H9 (cell line): Measurements from ENCODE around the gene KAZN. TPM values are rescaled to one million over a fixed set of nuclear protein-coding genes. Genes with fewer than 3 reads are reported as not detected.

ENCODE experiments used
- DNase-seq: peaks from one replicate; pipeline ENCODE4 v3.0.0-alpha.2; 2017
- H2AFZ ChIP-seq: one replicate; pipeline ENCODE4 v1.6.1; 2013; ENCODE audit warnings: mild to moderate bottlenecking, low read length, control low read depth, moderate library complexity
- H2AK5ac ChIP-seq: 2 replicates; pipeline ENCODE4 v1.6.1; 2013; ENCODE audit warnings: low read length, control low read depth, mixed read lengths; ENCODE audit not compliant: insufficient read length
- H2BK120ac ChIP-seq: one replicate; pipeline ENCODE4 v1.6.1; 2013; ENCODE audit warnings: low read depth, mild to moderate bottlenecking, low read length, control low read depth, inconsistent platforms; ENCODE audit not compliant: poor library complexity, severe bottlenecking
- H2BK12ac ChIP-seq: 2 replicates; pipeline ENCODE4 v1.6.1; 2013; ENCODE audit warnings: low read length, control low read depth, mixed read lengths, low read depth; ENCODE audit not compliant: insufficient read length
- H2BK15ac ChIP-seq: 2 replicates; pipeline ENCODE4 v1.6.1; 2013; ENCODE audit warnings: low read depth, low read length, control low read depth
- H2BK20ac ChIP-seq: one replicate; pipeline ENCODE4 v1.6.1; 2013; ENCODE audit warnings: low read depth, mild to moderate bottlenecking, low read length, control low read depth, inconsistent platforms; ENCODE audit not compliant: poor library complexity, severe bottlenecking
- H2BK5ac ChIP-seq: 2 replicates; pipeline ENCODE4 v1.6.1; 2013; ENCODE audit warnings: low read length, control low read depth, mixed read lengths; ENCODE audit not compliant: insufficient read length
- H3K14ac ChIP-seq: 2 replicates; pipeline ENCODE4 v1.6.1; 2013; ENCODE audit warnings: low read length, control low read depth; ENCODE audit not compliant: insufficient read depth
- H3K18ac ChIP-seq: 2 replicates; pipeline ENCODE4 v1.6.1; 2013; ENCODE audit warnings: low read depth, mild to moderate bottlenecking, mixed read lengths, low read length, control low read depth; ENCODE audit not compliant: insufficient read length
- H3K23ac ChIP-seq: 2 replicates; pipeline ENCODE4 v1.6.1; 2013; ENCODE audit warnings: low read length, control low read depth, mixed read lengths, low read depth; ENCODE audit not compliant: insufficient read length
- H3K23me2 ChIP-seq: 2 replicates; pipeline ENCODE4 v1.6.1; 2013; ENCODE audit warnings: low read depth, mild to moderate bottlenecking, mixed read lengths, low read length, control low read depth; ENCODE audit not compliant: insufficient read length, poor library complexity, severe bottlenecking
- H3K27ac ChIP-seq: 2 replicates; pipeline ENCODE4 v1.5.1; 2013; ENCODE audit warnings: low read length, control low read depth, mixed read lengths, low read depth; ENCODE audit not compliant: insufficient read length
- H3K27me3 ChIP-seq: 2 replicates; pipeline ENCODE4 v1.6.1; 2013; ENCODE audit warnings: low read length, control low read depth, inconsistent platforms; ENCODE audit not compliant: insufficient read depth
- H3K4ac ChIP-seq: 2 replicates; pipeline ENCODE4 v1.6.1; 2013; ENCODE audit warnings: low read depth, mild to moderate bottlenecking, control low read depth, inconsistent platforms, low read length, moderate library complexity
- H3K4me1 ChIP-seq: 2 replicates; pipeline ENCODE4 v1.6.1; 2013; ENCODE audit warnings: low read length, control low read depth, inconsistent platforms; ENCODE audit not compliant: insufficient read depth
- H3K4me2 ChIP-seq: 2 replicates; pipeline ENCODE4 v1.6.1; 2013; ENCODE audit warnings: low read length, control low read depth, mixed read lengths; ENCODE audit not compliant: insufficient read length, insufficient read depth
- H3K56ac ChIP-seq: 2 replicates; pipeline ENCODE4 v1.6.1; 2013; ENCODE audit warnings: low read depth, mild to moderate bottlenecking, mixed read lengths, low read length, control low read depth; ENCODE audit not compliant: insufficient read length
- H3K79me1 ChIP-seq: 2 replicates; pipeline ENCODE4 v1.6.1; 2013; ENCODE audit warnings: low read depth, mild to moderate bottlenecking, moderate library complexity, low read length, control low read depth, inconsistent platforms; ENCODE audit not compliant: insufficient read depth, poor library complexity, severe bottlenecking
- H3K79me2 ChIP-seq: 2 replicates; pipeline ENCODE4 v1.6.1; 2013; ENCODE audit warnings: low read length, control low read depth, inconsistent platforms; ENCODE audit not compliant: insufficient read depth
- H3K9ac ChIP-seq: 2 replicates; pipeline ENCODE4 v1.6.1; 2013; ENCODE audit warnings: low read length, control low read depth, mixed read lengths; ENCODE audit not compliant: insufficient read length; ENCODE audit errors: extremely low read depth
- H3K9me3 ChIP-seq: one replicate; pipeline ENCODE4 v1.6.1; 2013; ENCODE audit warnings: low read depth, low read length, inconsistent platforms; ENCODE audit not compliant: control insufficient read depth
- H3T11ph ChIP-seq: one replicate; pipeline ENCODE4 v1.6.1; 2013; ENCODE audit warnings: mild to moderate bottlenecking, low read length, control low read depth, inconsistent platforms
- H4K20me1 ChIP-seq: one replicate; pipeline ENCODE4 v1.6.1; 2013; ENCODE audit not compliant: control insufficient read depth, insufficient read length, insufficient read depth
- H4K5ac ChIP-seq: 2 replicates; pipeline ENCODE4 v1.6.1; 2013; ENCODE audit warnings: low read depth, mild to moderate bottlenecking, mixed read lengths, low read length, control low read depth; ENCODE audit not compliant: insufficient read length
- H4K8ac ChIP-seq: replicated peaks from 2 replicates; pipeline ENCODE4 v1.6.1; 2013; ENCODE audit warnings: low read length, control low read depth, mixed read lengths, low read depth; ENCODE audit not compliant: insufficient read length
- H4K91ac ChIP-seq: 2 replicates; pipeline ENCODE4 v1.6.1; 2013; ENCODE audit warnings: low read depth, mild to moderate bottlenecking, moderate library complexity, mixed read lengths, low read length, control low read depth; ENCODE audit not compliant: insufficient read length
- H3K27ac Mint-ChIP-seq, 3 experiments: 2 replicates in 2 of 3; 3 replicates in 1 of 3; pipeline ENCODE4 v1.8.0; 2020 to 2021; ENCODE audit warnings: mixed read lengths in 3 of 3, mild to moderate bottlenecking in 1 of 3, moderate library complexity in 1 of 3
- H3K27me3 Mint-ChIP-seq: 2 replicates; pipeline ENCODE4 v1.8.0; 2021; ENCODE audit warnings: low read depth, mild to moderate bottlenecking, moderate library complexity, mixed read lengths
- H3K36me3 Mint-ChIP-seq, 3 experiments: 2 replicates in 2 of 3; 3 replicates in 1 of 3; pipeline ENCODE4 v1.8.0; 2020 to 2021; ENCODE audit warnings: low read depth in 3 of 3, mixed read lengths in 3 of 3; ENCODE audit not compliant: insufficient read depth in 1 of 3
- H3K4me1 Mint-ChIP-seq, 2 experiments: 2 replicates each; pipeline ENCODE4 v1.8.0; 2020; ENCODE audit warnings: mixed read lengths in 2 of 2
- H3K4me3 Mint-ChIP-seq, 2 experiments: 2 replicates in 1 of 2; 3 replicates in 1 of 2; pipeline ENCODE4 v1.8.0; 2020 to 2021; ENCODE audit warnings: mild to moderate bottlenecking in 2 of 2, mixed read lengths in 2 of 2, moderate library complexity in 1 of 2
- H3K9me3 Mint-ChIP-seq, 2 experiments: 2 replicates in 1 of 2; 3 replicates in 1 of 2; pipeline ENCODE4 v1.8.0; 2020; ENCODE audit warnings: mild to moderate bottlenecking in 2 of 2, mixed read lengths in 2 of 2, moderate library complexity in 1 of 2
- WGBS: extraction: QIAGEN DNeasy Blood & Tissue Kit; methylation state at CpG from one replicate; pipeline ENCODE4 v1.1.7; 2013; ENCODE audit warnings: missing lambda C conversion rate, low lambda C conversion rate, mixed read lengths; ENCODE audit not compliant: insufficient read length; ENCODE audit errors: extremely low coverage; 5-methylcytosine and 5-hydroxymethylcytosine counted together
- total RNA-seq: library from RNA; stranded (reverse); gene quantifications from 2 replicates; pipeline ENCODE4 v1.2.1, GENCODE V29; 2021
- TF ChIP-seq, protein P1 (sequence below): fragments of 200-600 bp; sonication (generic); conservative IDR thresholded peaks from 3 replicates; pipeline ENCODE4 v1.8.0; 2021; ENCODE audit warnings: antibody characterized with exemption, mild to moderate bottlenecking

The KAZN gene
- total RNA-seq, 1 experiment from 2014 or later: 7.6 TPM

GRCh38 chr1:14852291-14852690 is 253.8 kb downstream of the KAZN start:
- no peaks in the 10 kb centered on the region for H3K79me2 ChIP-seq
- no peak overlapping the region for H3K27ac ChIP-seq
- H3K56ac ChIP-seq: no peak overlapping the region
- H3K9me3 ChIP-seq: no peaks in the 10 kb centered on the region
- no peak overlapping the region for H2BK15ac ChIP-seq
- Mint-ChIP-seq H3K9me3 (no peaks in the 10 kb centered on the region), H3K27ac (no peak overlapping the region), H3K4me1 (peaks cover 5 to 6% of the 10 kb centered on the region in 2 experiments; a peak in 3 of 4 replicates), H3K27me3 (peaks cover 9% of the 10 kb centered on the region), H3K4me3 (no peak overlapping the region), H3K36me3 (no peaks in the 10 kb centered on the region)
- no peak overlapping the region for H2BK120ac ChIP-seq
- H2BK20ac ChIP-seq: no peak overlapping the region
- H3K4me1 ChIP-seq: 0 out of 2 replicates have a peak, but pooled peaks cover 2% of the 10 kb centered on the region
- H3K79me1 ChIP-seq: no peaks in the 10 kb centered on the region
- no peaks in the 10 kb centered on the region for H4K20me1 ChIP-seq
- no peak overlapping the region for H3K4me2 ChIP-seq
- DNase-seq: no peak
- no peak overlapping the region for H3K14ac ChIP-seq
- no peak overlapping the region for H3K23ac ChIP-seq
- no peak overlapping the region for H3K4ac ChIP-seq
- H4K5ac ChIP-seq: no peak overlapping the region
- WGBS: no CpG with 5 or more reads among the region's 9 CpGs
- H2BK12ac ChIP-seq: no peak overlapping the region
- H3K18ac ChIP-seq: no peak overlapping the region
- no peak overlapping the region for H2BK5ac ChIP-seq
- H3K27me3 ChIP-seq: no peaks in the 10 kb centered on the region
- H3K23me2 ChIP-seq: no peaks in the 10 kb centered on the region
- no peak overlapping the region for H2AK5ac ChIP-seq
- H3K9ac ChIP-seq: no peak overlapping the region
- TF ChIP-seq, protein P1, sequence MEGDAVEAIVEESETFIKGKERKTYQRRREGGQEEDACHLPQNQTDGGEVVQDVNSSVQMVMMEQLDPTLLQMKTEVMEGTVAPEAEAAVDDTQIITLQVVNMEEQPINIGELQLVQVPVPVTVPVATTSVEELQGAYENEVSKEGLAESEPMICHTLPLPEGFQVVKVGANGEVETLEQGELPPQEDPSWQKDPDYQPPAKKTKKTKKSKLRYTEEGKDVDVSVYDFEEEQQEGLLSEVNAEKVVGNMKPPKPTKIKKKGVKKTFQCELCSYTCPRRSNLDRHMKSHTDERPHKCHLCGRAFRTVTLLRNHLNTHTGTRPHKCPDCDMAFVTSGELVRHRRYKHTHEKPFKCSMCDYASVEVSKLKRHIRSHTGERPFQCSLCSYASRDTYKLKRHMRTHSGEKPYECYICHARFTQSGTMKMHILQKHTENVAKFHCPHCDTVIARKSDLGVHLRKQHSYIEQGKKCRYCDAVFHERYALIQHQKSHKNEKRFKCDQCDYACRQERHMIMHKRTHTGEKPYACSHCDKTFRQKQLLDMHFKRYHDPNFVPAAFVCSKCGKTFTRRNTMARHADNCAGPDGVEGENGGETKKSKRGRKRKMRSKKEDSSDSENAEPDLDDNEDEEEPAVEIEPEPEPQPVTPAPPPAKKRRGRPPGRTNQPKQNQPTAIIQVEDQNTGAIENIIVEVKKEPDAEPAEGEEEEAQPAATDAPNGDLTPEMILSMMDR: no peak
- no peak overlapping the region for H3T11ph ChIP-seq
- H4K8ac ChIP-seq: no peak overlapping the region
- no peak overlapping the region for H4K91ac ChIP-seq
- no peak overlapping the region for H2AFZ ChIP-seq
